ENCODE results near the gene HOTAIR.

HOTAIR gene

GRCh38 chr12:53967421-53967925 lies 7.3 kb downstream of the HOTAIR start:
- DNase-seq (ENCODE audit: low read depth, low spot score) = no peak
- no peak overlapping the region for H3K4me3 ChIP-seq (ENCODE audit: low read length)

- no peak overlapping the region for H3K4me3 ChIP-seq (ENCODE audit: low read length)
- DNase-seq (ENCODE audit: low read depth, low spot score) = no peak
Observed at GRCh38 chr12:53966385-53967133, 8.2 kb downstream of the HOTAIR start.

- no peak for DNase-seq (ENCODE audit: low read depth, low spot score)
- H3K4me3 ChIP-seq (ENCODE audit: low read length) = no peak overlapping the region
Observed at GRCh38 chr12:53966085-53966384, 8.7 kb downstream of the HOTAIR start.

- no peak for DNase-seq (ENCODE audit: low read depth, low spot score)
- no peak overlapping the region for H3K4me3 ChIP-seq (ENCODE audit: low read length)
Observed at GRCh38 chr12:53965281-53966084, 9.3 kb downstream of the HOTAIR start.

GRCh38 chr12:53964315-53964713 lies 10.4 kb downstream of the HOTAIR start:
- DNase-seq (ENCODE audit: low read depth, low spot score) = no peak

GRCh38 chr12:53963434-53964314 lies 11.1 kb downstream of the HOTAIR start:
- DNase-seq (ENCODE audit: low read depth, low spot score) = no peak
- H3K4me3 ChIP-seq (ENCODE audit: low read length) = no peak overlapping the region

More at GRCh38 chr12:53964315-53964713, 10.4 kb downstream of the HOTAIR start:
- no peak overlapping the region for H3K4me3 ChIP-seq (ENCODE audit: low read length)

- H3K4me3 ChIP-seq (ENCODE audit: low read length) = no peak overlapping the region
- DNase-seq (ENCODE audit: low read depth, low spot score) = no peak
Observed at GRCh38 chr12:53963005-53963404, 11.7 kb downstream of the HOTAIR start.

- no peak overlapping the region for H3K4me3 ChIP-seq (ENCODE audit: low read length)
- no peak for DNase-seq (ENCODE audit: low read depth, low spot score)
Observed at GRCh38 chr12:53961025-53961761, 13.6 kb downstream of the HOTAIR start.

GRCh38 chr12:53960187-53961024 lies 14.3 kb downstream of the HOTAIR start:
- DNase-seq (ENCODE audit: low read depth, low spot score) = no peak
- H3K4me3 ChIP-seq (ENCODE audit: low read length) = no peak overlapping the region

- no peak for DNase-seq (ENCODE audit: low read depth, low spot score)
- no peak overlapping the region for H3K4me3 ChIP-seq (ENCODE audit: low read length)
Observed at GRCh38 chr12:53959314-53959713, 15.4 kb downstream of the HOTAIR start.

GRCh38 chr12:53958128-53958527 lies 16.6 kb downstream of the HOTAIR start:
- no peak for DNase-seq (ENCODE audit: low read depth, low spot score)

GRCh38 chr12:53956914-53957536 lies 17.7 kb downstream of the HOTAIR start:
- no peak overlapping the region for H3K4me3 ChIP-seq (ENCODE audit: low read length)
- DNase-seq (ENCODE audit: low read depth, low spot score) = no peak

More at GRCh38 chr12:53958128-53958527, 16.6 kb downstream of the HOTAIR start:
- no peak overlapping the region for H3K4me3 ChIP-seq (ENCODE audit: low read length)

- no peak overlapping the region for H3K4me3 ChIP-seq (ENCODE audit: low read length)
- DNase-seq (ENCODE audit: low read depth, low spot score) = peak; percentile 58
Observed at GRCh38 chr12:53956251-53956887, 18.4 kb downstream of the HOTAIR start.

- no peak for DNase-seq (ENCODE audit: low read depth, low spot score)
- H3K4me3 ChIP-seq (ENCODE audit: low read length) = no peak overlapping the region
Observed at GRCh38 chr12:53955776-53956250, 18.9 kb downstream of the HOTAIR start.

- H3K4me3 ChIP-seq (ENCODE audit: low read length) = no peak overlapping the region
- DNase-seq (ENCODE audit: low read depth, low spot score) = no peak
Observed at GRCh38 chr12:53955036-53955775, 19.5 kb downstream of the HOTAIR start.

- DNase-seq (ENCODE audit: low read depth, low spot score) = no peak
- no peak within 1 kb of the TSS for H3K4me3 ChIP-seq (ENCODE audit: low read length)
Observed at GRCh38 chr12:53954694-53955035, 20.1 kb downstream of the HOTAIR start, which contains the start of gene HOXC12. Gene HOXC12 (plus strand): TSS chr12:53954903. CDS start chr12:53954930, 27 bp downstream.

Data from Jurkat, Clone E6-1 (cell line).